Transverse colon (tissue), 4 donors: Measurements from ENCODE around the gene CCDC136. TPM values are rescaled to one million over a fixed set of nuclear protein-coding genes. Genes with fewer than 3 reads are reported as not detected.

Experiments used
- DNase-seq: peaks from one replicate; pipeline ENCODE4 v3.0.0-alpha.2; 2019
- H3K27ac ChIP-seq, 4 donors: fragments of 200-600 bp; sonication (generic); 2 replicates each; pipeline ENCODE4 v1.5.1; 2016 to 2018; ENCODE audit warnings: inconsistent platforms in 4 of 4
- H3K27me3 ChIP-seq: fragments of 200-600 bp; sonication (generic); 2 replicates; pipeline ENCODE4 v1.5.1; 2017; ENCODE audit warnings: inconsistent platforms
- H3K36me3 ChIP-seq, 4 donors: fragments of 200-600 bp; sonication (generic); 2 replicates each; pipeline ENCODE4 v1.5.1; 2017 to 2019; ENCODE audit warnings: inconsistent platforms in 4 of 4
- H3K4me1 ChIP-seq, 4 donors: fragments of 200-600 bp; sonication (generic); 2 replicates each; pipeline ENCODE4 v1.5.1; 2017 to 2020; ENCODE audit warnings: inconsistent platforms in 4 of 4
- H3K4me3 ChIP-seq, 4 donors: fragments of 200-600 bp; sonication (generic); 1 replicate in 1 of 4; 2 replicates in 3 of 4; pipeline versions ENCODE4 v1.5.1 to v1.6.1; 2017 to 2019; ENCODE audit warnings: inconsistent platforms in 4 of 4
- H3K9me3 ChIP-seq, 2 donors: fragments of 200-600 bp; sonication (generic); 2 replicates each; pipeline ENCODE4 v1.5.1; 2017 to 2019; ENCODE audit warnings: inconsistent platforms in 2 of 2
- CTCF ChIP-seq, 5 experiments: fragments of 200-600 bp in 3 of 5; fragments of 450-650 bp in 2 of 5; sonication (generic) in 3 of 5; IDR thresholded peaks; 1 replicate in 2 of 5; 2 replicates in 3 of 5; pipeline ENCODE4 v1.5.1; 2016 to 2017; ENCODE audit warnings: antibody characterized with exemption in 5 of 5, inconsistent platforms in 3 of 5, mild to moderate bottlenecking in 2 of 5, moderate library complexity in 1 of 5
- EP300 ChIP-seq: sonication (generic); formaldehyde crosslinking; IDR thresholded peaks from one replicate; pipeline ENCODE4 v1.6.1; 2017; ENCODE audit warnings: antibody characterized with exemption, low read depth
- POLR2A ChIP-seq: fragments of 450-650 bp; IDR thresholded peaks from one replicate; pipeline ENCODE4 v1.6.1; 2016; ENCODE audit warnings: antibody characterized with exemption, mild to moderate bottlenecking, moderate library complexity
- POLR2AphosphoS5 ChIP-seq, 3 donors: sonication (generic); formaldehyde crosslinking; IDR thresholded peaks; one replicate each; pipeline ENCODE4 v1.6.1; 2016; ENCODE audit warnings: antibody characterized with exemption in 3 of 3
- WGBS, 2 donors: methylation state at CpG; one replicate each; pipeline ENCODE4 v1.1.5; 2018; ENCODE audit warnings: low coverage in 1 of 2; 5-methylcytosine and 5-hydroxymethylcytosine counted together
- in situ Hi-C, 4 donors: fragments of 200-750 bp; cut with MboI; loops; one replicate each; pipeline versions ENCODE4 v1.15.0 to v1.15.1; 2017; ENCODE audit warnings: low sequenced_read_pairs in 3 of 4, low pct_ligation_motif_present in 1 of 4, low pct_unique_long_range_greater_than_20kb in 1 of 4
- intact Hi-C: fragments of 100-400 bp; cut with DNase I; formaldehyde crosslinking; loops from one replicate; pipeline ENCODE4 v1.15.1; 2023; ENCODE audit warnings: low total_unique reads
- total RNA-seq, 4 donors: library from RNA; depleted of rRNA; stranded (reverse); fragments of >200 nt; gene quantifications; one replicate each; pipeline ENCODE4 v1.1.0, GENCODE V29; 2016

The CCDC136 gene
- total RNA-seq, 4 donors from 2014 or later, result 1.9 to 16.5 (median 8.3) TPM

GRCh38 chr7:128783143-128783861, 8.5 kb upstream of the CCDC136 start:
- DNase-seq, result peak; percentile 49
- Histone ChIP-seq H3K4me3 (no peak overlapping the region), H3K27me3 (no peaks in the 10 kb centered on the region), H3K4me1 (peaks cover 0 to 4% (median 0%) of the 10 kb centered on the region in 4 donors), H3K36me3 (no peaks in the 10 kb centered on the region), H3K9me3 (peaks cover 2% of the 10 kb centered on the region in 2 donors), H3K27ac (peak overlapping the region; percentile 22 to 74 (median 70))
- in situ Hi-C loops, result no loop called here
- TF ChIP-seq CTCF (IDR thresholded peaks at IDR 0.05) (no peak), POLR2A (no peak), EP300 (no peak), POLR2AphosphoS5 (IDR thresholded peaks at IDR 0.05) (no peak)
- intact Hi-C loops, result no loop called here
- 62 to 80% methylated on average over 1 to 15 of the region's 15 CpGs for WGBS, 2 donors

DNA sequence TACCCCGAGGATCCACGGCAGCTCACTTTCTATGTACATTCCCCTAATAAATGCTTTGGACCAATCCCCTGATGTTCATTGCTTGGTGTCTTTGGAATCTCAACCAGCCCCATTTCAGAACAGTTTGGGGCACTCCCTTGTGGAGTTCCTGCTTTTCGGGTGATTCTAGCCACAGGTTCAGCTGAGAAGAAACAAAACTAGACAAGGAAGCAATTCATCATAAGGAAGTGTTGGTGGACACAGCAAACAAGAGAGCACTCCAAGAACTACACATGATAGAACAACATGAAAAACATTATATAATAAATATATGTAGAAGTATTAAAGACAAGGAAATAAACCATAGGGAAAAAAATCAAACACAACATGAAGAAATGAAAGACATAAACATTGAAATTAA, 6.0 kb upstream of the CCDC136 start:
- intact Hi-C loops (no loop called here), in situ Hi-C loops (no loop called here)
- Histone ChIP-seq H3K27me3 (peaks cover 6% of the 10 kb centered on the region), H3K27ac (no peak overlapping the region), H3K36me3 (no peaks in the 10 kb centered on the region), H3K9me3 (no peaks in the 10 kb centered on the region), H3K4me1 (peaks cover 0 to 9% (median 2%) of the 10 kb centered on the region in 4 donors), H3K4me3 (no peak overlapping the region)
- no peak for TF ChIP-seq POLR2A
- TF ChIP-seq EP300, result no peak
- no peak for TF ChIP-seq POLR2AphosphoS5 (IDR thresholded peaks at IDR 0.05)
- TF ChIP-seq CTCF (IDR thresholded peaks at IDR 0.05), result no peak
- 29 to 47% methylated on average over 3 of the region's 3 CpGs for WGBS, 2 donors
- DNase-seq, result no peak

- H3K9me3 ChIP-seq, result no peaks in the 10 kb centered on the region
- intact Hi-C loops (no loop called here), in situ Hi-C loops (no loop called here)
- WGBS, 2 donors, result 79 to 87% methylated on average over 4 to 9 of the region's 9 CpGs
- no peak for DNase-seq
- no peak overlapping the region for H3K27ac ChIP-seq
- H3K27me3 ChIP-seq, result peaks cover 24% of the 10 kb centered on the region
- no peaks in the 10 kb centered on the region for H3K36me3 ChIP-seq
- TF ChIP-seq EP300 (no peak), POLR2A (no peak), POLR2AphosphoS5 (IDR thresholded peaks at IDR 0.05) (no peak), CTCF (IDR thresholded peaks at IDR 0.05) (no peak)
- peaks cover 5 to 24% (median 16%) of the 10 kb centered on the region in 4 donors for H3K4me1 ChIP-seq
- no peak overlapping the region for H3K4me3 ChIP-seq
Measured at GRCh38 chr7:128788446-128789412, 3.0 kb upstream of the CCDC136 start.
